ENCODE data around the gene PDXDC1.
"Not testable (repeated sequence)": the region's sequence is repeated elsewhere in the genome, so short reads cannot be mapped to it uniquely, and the experiment has no call there.

PDXDC1 gene

GRCh38 chr16:15012941-15013340 lies 38.1 kb downstream of the PDXDC1 start:
- DNase-seq (ENCODE audit: low spot score), result not testable (repeated sequence)

- DNase-seq (ENCODE audit: low spot score), result not testable (repeated sequence)
Observed at GRCh38 chr16:15015671-15016070, 40.8 kb downstream of the PDXDC1 start.

- DNase-seq (ENCODE audit: low spot score), result not testable (repeated sequence)
Observed at GRCh38 chr16:15016354-15016753, 41.5 kb downstream of the PDXDC1 start.

GRCh38 chr16:15016951-15017580 lies 42.2 kb downstream of the PDXDC1 start:
- DNase-seq (ENCODE audit: low spot score), result not testable (repeated sequence)

DNA sequence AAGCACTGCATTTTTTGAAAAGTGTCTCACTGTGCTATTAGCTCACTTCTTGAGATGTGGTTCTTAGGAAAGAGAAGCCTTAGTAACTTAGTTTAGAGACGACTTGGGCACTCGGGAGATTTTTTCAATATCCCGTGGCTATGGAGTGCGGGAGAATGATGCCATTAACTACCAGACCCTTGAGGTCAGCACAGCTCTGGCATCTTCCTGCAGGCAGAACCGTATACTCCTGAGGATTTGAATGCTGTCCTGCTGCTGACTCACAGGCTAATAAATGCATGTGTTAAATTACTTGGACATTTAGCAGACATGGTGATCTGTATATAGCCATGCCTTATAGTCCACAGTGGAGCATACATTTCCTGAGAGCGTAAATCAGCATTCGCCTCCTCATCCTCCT lies 46.6 kb downstream of the PDXDC1 start:
- not testable (repeated sequence) for DNase-seq (ENCODE audit: low spot score)

GRCh38 chr16:15022194-15022593 lies 47.4 kb downstream of the PDXDC1 start:
- DNase-seq (ENCODE audit: low spot score), result peak; percentile 44

GRCh38 chr16:15023381-15024077 lies 48.7 kb downstream of the PDXDC1 start:
- DNase-seq (ENCODE audit: low spot score), result not testable (repeated sequence)

GRCh38 chr16:15024858-15025199 lies 50.0 kb downstream of the PDXDC1 start:
- DNase-seq (ENCODE audit: low spot score), result not testable (repeated sequence)

DNA sequence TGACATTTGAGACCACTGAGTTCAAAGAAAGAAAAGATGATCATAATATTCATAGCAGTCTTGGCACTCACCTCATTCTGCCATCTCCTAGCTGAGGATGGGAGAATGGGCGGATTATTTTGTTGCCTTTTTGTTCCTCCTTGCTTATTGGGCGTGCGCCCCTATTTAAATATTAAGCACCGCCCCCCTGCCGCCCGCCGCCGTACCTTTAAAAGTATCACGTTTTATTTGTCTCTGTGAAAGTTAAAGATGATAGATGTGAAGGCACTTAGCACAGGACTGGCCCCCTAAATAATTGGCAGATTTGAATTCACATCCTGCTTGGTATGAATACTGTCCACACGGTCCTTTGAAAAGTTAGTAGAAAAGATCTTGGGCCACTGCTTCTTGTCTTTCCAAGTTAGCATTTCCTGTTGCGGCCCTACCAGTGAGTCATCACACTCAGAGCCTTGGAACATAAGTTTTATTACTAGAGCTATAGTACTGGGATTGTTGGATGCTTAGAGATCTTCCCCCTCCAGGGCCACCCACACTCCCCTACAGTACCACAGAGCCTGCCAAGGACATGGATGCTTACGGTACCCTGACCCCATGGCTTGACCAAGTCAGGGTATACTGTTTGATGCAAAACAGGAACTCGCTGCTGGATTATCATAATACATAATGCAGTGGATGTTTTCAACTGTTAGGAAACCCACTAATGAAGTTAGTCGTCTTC lies 50.6 kb downstream of the PDXDC1 start:
- not testable (repeated sequence) for DNase-seq (ENCODE audit: low spot score)

DNA sequence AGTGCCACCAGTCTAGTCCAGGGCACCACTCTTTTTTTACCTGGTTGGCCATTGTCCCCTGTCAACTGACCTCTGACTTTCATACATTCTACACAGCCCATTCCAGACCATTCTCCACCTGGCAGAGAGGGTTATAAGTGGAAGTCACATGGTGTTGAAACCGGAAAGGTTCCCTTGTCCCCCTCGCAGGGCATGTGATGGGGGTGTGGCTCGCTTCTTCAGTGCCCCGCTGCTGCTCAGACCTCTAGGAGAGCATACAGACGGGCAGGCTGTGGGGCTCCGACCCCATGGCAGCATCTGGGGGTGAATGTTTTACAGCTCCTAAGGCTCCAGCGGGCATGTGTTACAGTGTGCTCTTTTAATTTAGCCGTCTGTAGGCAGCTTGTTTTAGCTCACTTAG lies 52.2 kb downstream of the PDXDC1 start:
- not testable (repeated sequence) for DNase-seq (ENCODE audit: low spot score)

- not testable (repeated sequence) for DNase-seq (ENCODE audit: low spot score)
Observed at GRCh38 chr16:15027503-15028344, 52.9 kb downstream of the PDXDC1 start.

DNA sequence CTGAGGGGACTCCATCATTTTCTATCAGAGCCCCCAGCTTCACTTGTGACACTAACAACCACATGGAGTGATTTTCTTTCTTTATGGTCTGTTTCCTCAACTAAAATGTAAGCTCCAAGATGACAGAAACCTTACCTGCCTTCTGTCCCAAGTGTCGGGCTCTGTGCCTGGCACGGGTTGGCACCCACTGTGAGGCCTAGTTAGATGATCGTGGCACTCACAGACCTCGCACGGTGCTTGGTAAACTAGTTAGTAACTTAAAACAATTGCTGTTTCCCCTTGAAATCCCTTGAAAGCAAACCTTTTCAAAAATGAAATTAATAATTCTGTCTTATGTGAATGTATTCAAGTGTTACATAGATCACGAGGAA lies 53.5 kb downstream of the PDXDC1 start:
- not testable (repeated sequence) for DNase-seq (ENCODE audit: low spot score)

- not testable (repeated sequence) for DNase-seq (ENCODE audit: low spot score)
Observed at GRCh38 chr16:15028801-15029698, 54.2 kb downstream of the PDXDC1 start.

DNA sequence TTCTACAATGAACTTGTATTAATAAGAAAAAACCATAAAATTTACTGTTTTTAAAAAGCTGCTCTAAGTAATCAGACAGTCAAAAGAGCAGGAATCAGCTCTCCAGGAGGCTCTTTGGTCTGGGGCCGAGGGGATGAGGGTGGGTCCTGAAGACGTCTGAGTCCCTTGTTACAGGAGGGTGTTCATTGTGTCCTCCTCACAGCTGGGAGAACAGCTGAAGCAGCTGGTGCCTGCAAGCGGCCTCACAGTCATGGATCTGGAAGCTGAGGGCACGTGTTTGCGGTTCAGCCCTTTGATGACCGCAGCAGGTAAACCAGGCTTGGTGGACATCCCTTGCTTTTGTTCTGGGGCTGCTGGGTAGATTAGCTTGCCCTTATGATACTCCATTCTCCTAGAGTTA lies 54.9 kb downstream of the PDXDC1 start:
- not testable (repeated sequence) for DNase-seq (ENCODE audit: low spot score)

GRCh38 chr16:15031179-15031578 lies 56.4 kb downstream of the PDXDC1 start:
- DNase-seq (ENCODE audit: low spot score), result no peak

DNA sequence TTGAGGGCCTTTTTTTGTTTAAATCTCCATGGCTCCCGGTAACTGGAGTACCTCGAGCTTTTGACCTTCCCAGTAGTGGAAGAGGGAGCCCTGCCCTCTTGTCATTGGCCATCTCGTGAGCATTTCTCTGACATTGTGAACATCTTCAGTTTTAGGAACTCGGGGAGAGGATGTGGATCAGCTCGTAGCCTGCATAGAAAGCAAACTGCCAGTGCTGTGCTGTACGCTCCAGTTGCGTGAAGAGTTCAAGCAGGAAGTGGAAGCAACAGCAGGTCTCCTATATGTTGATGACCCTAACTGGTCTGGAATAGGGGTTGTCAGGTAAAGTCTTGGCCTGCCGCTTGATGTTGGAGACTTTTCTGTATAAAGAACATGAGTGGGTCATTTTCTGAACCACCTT lies 56.8 kb downstream of the PDXDC1 start:
- DNase-seq (ENCODE audit: low spot score), result no peak

GRCh38 chr16:15032547-15033308 lies 57.9 kb downstream of the PDXDC1 start:
- DNase-seq (ENCODE audit: low spot score), result no peak

DNA sequence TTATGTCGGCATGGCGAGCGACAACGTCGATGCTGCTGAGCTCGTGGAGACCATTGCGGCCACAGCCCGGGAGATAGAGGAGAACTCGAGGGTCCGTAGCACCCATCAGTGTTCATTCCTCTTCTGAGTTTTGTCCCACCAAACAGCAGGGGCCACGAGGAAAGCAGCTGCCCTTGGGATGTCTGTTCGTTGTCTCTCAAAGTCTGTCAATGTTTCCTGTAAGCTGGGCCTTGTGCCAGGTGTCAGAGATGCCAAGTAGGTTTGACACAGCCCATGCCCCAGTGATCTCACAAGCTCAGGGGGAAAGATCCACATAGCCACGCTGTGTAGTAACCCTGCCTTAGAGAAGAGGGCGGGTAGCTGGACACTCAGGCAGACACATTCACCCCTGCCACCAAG lies 58.5 kb downstream of the PDXDC1 start:
- no peak for DNase-seq (ENCODE audit: low spot score)

- DNase-seq (ENCODE audit: low spot score), result no peak
Observed at GRCh38 chr16:15034266-15035162, 59.7 kb downstream of the PDXDC1 start.

Data from pons (tissue), 1 donor.